ENCODE measurements around the gene HDHD3.
"Not testable (repeated sequence)": the region's sequence is repeated elsewhere in the genome, so short reads cannot be mapped to it uniquely, and the experiment has no call there.

HDHD3 gene

DNA sequence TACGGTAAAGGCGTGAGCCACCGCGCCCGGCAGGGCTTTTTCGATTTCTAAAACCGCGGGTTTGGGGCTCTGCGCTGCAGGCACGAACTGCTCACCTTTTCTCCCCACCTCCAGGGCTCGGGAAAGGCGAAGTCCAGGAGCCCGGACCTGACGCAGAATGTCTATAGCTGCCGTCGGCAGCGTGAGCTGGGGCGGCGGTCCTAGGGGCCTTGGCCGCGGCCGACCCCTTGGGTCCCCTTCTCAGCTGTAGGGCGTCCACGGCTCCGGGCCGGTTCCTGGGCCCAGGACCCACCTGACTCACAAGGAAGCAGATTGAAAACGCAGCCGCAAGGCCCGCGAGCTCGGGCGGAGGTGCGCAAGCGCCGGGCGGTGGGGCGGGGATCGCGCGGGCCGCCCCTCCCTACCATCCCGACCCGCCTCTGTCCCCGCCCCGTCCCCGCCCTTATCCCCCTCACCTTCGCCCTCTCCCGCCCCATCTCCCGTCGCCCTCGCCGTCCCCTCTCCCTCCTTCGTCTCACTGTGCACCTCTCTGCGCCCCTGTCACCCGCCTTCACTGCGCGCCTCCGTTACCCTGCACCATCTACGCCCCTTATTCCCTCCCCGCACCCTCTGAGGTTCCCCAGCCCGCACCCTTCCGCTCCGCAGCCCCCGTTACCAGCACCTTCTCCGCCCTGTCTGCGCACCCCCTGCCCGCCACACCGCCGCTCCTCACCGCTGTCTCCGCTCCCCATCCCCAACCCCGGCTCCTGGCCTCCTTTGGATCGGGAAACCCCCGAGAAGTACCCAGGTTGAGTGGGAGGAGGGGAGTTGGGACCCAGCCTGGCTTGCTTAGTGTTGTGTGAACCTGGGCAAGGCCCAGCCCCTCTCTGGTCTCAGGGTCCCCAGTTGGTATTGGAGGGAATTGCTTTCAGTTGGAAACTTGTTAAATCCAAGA is at the start of gene HDHD3:
HDHD3 (minus strand) TSS at position 353 of the 934 bp plus-strand sequence. CDS start 2,632 bp downstream, outside the sequence.
- peak; percentile 47 for DNase-seq

DNA sequence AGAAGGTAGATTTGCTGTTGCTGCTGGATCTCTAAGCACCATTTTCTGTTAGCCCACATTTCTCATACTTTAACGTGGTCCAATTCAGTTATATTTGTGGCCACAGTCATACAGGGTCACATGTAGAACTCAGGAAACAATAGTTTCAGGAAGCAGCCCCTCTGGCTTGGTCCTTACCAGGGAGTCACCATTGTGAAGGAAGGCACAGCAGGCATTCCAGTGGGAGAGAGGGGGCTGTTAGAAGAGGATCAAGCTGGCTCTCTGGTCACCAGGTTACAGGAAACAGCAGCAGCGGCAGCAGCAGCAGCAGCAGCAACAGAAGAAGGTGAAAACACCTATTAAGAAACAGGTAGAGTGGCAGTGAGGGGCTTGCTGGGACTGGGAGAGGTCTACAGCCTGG is 48.3 kb upstream of the HDHD3 start:
- DNase-seq, result no peak

DNA sequence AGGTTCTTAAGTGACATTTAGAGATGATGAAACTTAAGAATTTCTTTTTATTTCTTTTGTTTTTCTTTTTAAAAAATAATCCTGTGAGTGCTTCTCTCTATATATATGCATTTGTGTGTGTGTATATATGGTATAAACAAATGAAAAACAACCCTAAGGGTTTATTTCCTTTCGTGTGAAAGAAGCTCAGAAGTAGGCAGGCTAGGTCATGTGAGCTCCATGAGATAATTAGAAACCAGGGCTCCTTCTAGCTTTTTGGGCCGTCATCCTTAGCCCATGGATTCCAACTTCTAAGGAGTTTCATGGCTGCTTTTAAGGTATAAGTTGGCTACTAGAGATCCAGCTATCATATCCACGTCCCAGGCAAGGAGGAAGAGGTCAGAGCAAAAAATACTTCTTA is 44.9 kb upstream of the HDHD3 start:
- no peak for DNase-seq

GRCh38 chr9:113417370-113417769 is 40.6 kb upstream of the HDHD3 start:
- no peak for DNase-seq

DNA sequence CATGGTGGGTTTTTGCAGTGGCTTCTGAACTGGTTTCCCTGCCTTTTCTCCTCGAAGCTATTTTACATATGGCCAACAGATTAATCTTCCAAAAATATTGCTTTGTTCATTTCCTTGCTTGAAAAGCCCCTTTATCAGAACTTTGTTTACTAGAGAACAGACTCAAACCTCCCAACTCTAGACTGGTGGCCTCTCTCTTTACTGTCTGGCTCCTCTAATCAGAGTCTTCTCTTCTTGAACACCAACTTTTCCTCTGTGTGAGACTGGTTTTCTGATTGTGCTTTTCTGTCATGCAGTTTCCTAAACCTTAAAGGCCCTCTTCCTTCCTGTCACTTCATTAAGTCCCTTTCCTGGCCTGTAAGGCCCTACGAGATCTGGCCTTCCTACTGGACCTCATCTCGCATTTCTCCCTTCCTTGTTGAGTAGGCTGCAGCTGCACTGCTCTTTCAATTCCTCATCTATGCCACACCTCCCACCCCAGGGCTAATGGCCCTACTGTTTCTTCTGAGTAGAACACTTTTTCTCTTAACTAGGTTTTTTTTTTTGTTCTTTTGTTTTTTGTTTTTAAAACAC is 39.4 kb upstream of the HDHD3 start:
- no peak for DNase-seq

GRCh38 chr9:113410207-113410864 is 33.5 kb upstream of the HDHD3 start, which contains the start of the genes C9orf43 and POLE3:
Gene C9orf43, plus strand, starts transcription at chr9:113410747. Its CDS starts 2,747 bp downstream, at chr9:113413494.
Gene POLE3, minus strand, starts transcription at chr9:113410675. Its CDS starts 382 bp downstream, at chr9:113410293.
- DNase-seq, result peak; percentile 90

GRCh38 chr9:113409883-113410206 is 33.1 kb upstream of the HDHD3 start:
- no peak for DNase-seq

DNA sequence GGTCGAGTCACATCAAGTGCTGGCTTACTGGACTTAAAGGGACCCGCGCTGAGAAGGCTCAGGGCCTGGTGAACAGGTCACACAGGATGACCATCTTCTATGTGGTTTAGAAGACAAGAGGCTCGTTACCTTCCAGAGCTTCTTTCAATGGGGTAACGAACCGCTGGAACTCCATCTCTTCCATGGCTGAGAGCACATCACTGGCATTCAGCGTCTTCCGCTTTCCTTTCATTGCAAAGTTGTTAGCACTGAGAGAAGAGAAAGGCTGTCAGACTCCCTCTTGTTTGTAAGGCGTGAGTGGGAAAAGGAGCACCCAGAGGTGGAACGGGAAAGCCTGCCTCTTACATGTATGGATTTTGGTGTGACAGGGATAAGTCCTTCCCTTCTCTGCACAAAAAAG is 32.7 kb upstream of the HDHD3 start:
- no peak for DNase-seq

- peak; percentile 66 for DNase-seq
Measured at GRCh38 chr9:113406873-113407511, 30.2 kb upstream of the HDHD3 start.

- DNase-seq, result not testable (repeated sequence)
Measured at GRCh38 chr9:113406353-113406752, 29.6 kb upstream of the HDHD3 start.

DNA sequence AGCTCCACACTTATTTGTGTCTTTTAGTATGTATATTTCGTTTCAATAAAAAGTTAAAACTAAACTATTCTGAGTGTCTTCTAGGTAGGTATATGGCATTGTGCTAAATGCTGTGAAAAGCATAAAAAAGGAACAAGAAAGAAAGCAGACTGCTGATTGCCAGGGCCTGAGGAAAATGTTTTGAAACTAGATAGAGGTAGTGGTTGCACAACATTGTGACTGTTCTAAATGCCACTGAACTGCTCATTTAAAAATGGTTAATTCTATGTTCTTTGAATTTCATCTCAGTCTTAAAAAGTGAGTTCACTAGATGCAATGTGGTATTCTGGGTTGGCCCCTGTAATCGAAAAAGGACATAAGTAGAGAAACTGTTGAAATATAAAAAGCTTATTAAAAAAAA is 26.9 kb upstream of the HDHD3 start:
- no peak for DNase-seq

DNA sequence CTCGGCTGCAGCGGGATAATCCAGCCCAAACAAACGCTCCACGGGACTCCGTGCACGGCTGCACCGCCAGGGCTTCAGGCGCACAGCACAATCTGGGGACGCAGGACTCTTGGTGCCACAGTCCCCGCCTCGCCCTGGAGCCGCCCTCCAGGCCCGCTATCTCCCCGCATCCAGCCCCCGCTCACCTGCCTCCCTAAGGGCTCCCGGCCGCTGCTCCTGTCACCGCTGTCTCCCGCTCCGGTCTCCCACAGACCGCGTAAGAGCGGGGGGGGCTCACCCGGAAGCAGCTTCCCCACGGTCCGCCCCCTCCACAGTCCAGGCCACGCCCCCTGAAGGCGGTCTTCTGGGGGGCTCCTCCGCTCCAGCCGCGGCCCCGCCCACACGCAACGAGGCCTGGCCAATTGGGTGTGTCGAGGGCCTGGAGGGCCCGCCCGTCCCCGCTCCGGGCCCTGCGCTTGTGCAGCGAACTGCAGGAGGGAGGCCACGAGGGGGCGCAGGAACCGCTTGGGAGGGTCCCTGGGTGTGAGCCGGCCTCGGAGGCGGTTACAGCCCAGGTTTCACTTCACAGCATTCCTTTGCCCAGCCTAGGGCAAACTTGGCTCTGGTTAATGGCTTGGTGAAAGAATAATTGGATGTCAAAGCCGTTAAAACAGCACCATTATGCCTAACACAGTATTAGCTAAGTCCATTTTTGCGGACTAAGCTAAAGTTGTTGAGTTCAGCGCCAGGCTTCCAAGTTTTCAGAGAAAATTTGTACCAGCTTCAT is 24.4 kb upstream of the HDHD3 start, which contains the start of gene ALAD:
ALAD (minus strand) TSS at position 258 of the 766 bp plus-strand sequence. CDS start 7,725 bp downstream, outside the sequence.
- DNase-seq, result peak; percentile 97

DNA sequence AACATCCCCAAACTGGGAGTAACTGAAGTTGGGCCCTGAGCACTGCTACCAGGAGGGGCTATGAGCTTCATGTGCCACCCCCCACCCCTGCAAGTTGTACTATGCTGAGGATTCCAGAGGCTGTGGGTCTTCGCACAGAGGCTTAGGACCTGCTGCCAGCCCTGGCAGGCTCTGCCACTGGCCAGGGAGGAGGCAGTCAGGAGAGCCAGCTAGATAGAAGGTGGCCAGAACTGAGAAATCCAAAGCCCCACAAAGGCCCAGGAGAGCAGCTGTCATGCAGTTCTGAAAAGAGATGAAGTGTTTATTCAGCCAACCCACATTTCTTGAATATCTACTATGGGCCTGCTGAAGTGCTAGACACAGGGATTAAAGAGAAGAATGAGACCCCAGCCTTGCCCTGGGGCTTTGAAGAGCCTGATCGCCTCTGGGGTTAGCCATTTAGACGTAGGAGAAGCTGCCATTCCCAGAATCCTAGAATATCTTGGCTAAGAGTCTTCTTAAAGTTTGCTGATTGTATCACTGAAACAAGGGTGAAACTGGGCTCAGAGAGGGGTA is 22.9 kb upstream of the HDHD3 start:
- no peak for DNase-seq

- no peak for DNase-seq
Measured at GRCh38 chr9:113398796-113399195, 22.0 kb upstream of the HDHD3 start.

DNA sequence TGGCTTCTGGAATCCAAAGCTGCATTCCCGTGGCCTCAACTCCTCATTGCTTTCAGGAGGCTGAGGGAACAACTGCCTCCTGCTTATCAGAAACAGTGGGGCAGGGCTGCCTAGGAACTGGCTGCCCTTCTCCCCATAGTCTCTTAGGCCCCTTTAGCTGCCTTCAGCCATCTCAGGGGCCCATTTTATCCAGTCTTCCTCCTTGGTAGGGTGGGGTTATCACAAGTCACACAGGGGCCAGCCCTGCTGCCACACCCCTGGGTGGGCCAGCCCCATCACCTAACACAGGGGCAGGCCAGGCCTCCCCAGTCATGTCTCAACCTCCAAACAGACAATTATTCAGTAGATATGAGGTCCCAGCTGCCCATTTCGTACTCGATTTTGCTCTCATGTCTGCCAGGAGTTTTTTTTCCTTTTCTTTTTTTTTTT is 20.4 kb upstream of the HDHD3 start:
- DNase-seq, result no peak

- DNase-seq, result no peak
Measured at GRCh38 chr9:113395000-113395861, 18.4 kb upstream of the HDHD3 start.

DNA sequence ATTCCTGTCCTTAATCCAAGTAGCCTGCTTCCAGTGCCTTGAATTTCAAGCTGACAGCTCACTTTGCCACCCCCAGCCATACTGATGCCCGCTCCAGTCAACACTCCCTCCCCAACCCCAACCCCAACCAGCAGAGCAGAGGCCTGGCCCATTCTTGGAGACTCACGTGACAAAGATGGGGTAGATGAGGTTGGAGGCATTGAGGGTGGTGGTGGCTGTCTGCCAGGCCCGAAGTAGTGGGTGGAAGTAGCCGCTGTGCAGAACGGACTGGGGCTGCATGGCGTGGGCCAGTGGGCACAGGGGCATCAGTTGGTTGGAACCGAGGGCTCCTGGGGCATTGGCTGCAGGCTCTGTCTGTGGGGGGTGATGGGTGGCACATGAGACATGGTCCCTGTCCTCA is 16.5 kb upstream of the HDHD3 start:
- DNase-seq, result no peak

DNA sequence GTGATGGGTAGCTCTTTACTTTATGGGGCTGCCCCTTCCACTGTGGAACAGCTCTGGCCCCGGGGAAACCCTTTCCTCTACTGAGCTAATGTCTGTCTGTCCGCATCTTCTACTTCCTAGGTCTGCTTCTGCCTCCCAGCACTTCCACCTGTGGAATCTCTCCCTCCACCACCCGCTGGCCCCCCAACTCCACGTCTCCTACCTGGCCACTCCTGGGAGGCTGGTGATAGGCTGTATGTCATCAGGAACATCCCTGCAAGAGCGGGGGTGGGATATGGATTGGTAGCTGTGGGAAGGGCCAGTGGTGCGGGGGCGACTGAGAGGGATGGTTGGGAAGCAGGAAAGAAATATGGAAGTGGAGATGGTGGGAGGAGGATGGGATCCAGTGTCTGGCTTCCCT is 15.1 kb upstream of the HDHD3 start:
- no peak for DNase-seq

- DNase-seq, result no peak
Measured at GRCh38 chr9:113390192-113390960, 13.6 kb upstream of the HDHD3 start.

- no peak for DNase-seq
Measured at GRCh38 chr9:113389451-113389850, 12.7 kb upstream of the HDHD3 start.

All from kidney glomerular epithelial cell (primary cell).